ENCODE results near the gene KNDC1.

The KNDC1 gene

GRCh38 chr10:133206356-133207040, 46.5 kb downstream of the KNDC1 start:
- DNase-seq (ENCODE audit: low spot score) = no peak

GRCh38 chr10:133207041-133207600, 47.1 kb downstream of the KNDC1 start:
- DNase-seq (ENCODE audit: low spot score) = no peak

GRCh38 chr10:133207627-133208026, 47.6 kb downstream of the KNDC1 start:
- no peak for DNase-seq (ENCODE audit: low spot score)

- no peak for DNase-seq (ENCODE audit: low spot score)
Measured at GRCh38 chr10:133208466-133208865, 48.4 kb downstream of the KNDC1 start.

GRCh38 chr10:133209117-133209516, 49.1 kb downstream of the KNDC1 start:
- DNase-seq (ENCODE audit: low spot score) = no peak

- no peak for DNase-seq (ENCODE audit: low spot score)
Measured at GRCh38 chr10:133209641-133210040, 49.6 kb downstream of the KNDC1 start.

- DNase-seq (ENCODE audit: low spot score) = no peak
Measured at GRCh38 chr10:133210398-133211140, 50.5 kb downstream of the KNDC1 start.

GRCh38 chr10:133211141-133211830, 51.3 kb downstream of the KNDC1 start:
- no peak for DNase-seq (ENCODE audit: low spot score)

GRCh38 chr10:133211959-133212852, 52.2 kb downstream of the KNDC1 start:
- no peak for DNase-seq (ENCODE audit: low spot score)

GRCh38 chr10:133212853-133213494, 53.0 kb downstream of the KNDC1 start:
- no peak for DNase-seq (ENCODE audit: low spot score)

- no peak for DNase-seq (ENCODE audit: low spot score)
Measured at GRCh38 chr10:133213641-133214467, 53.8 kb downstream of the KNDC1 start.

GRCh38 chr10:133214468-133215410, 54.7 kb downstream of the KNDC1 start:
- DNase-seq (ENCODE audit: low spot score) = no peak

GRCh38 chr10:133215586-133215985, 55.6 kb downstream of the KNDC1 start:
- no peak for DNase-seq (ENCODE audit: low spot score)

GRCh38 chr10:133216776-133217175, 56.8 kb downstream of the KNDC1 start:
- no peak for DNase-seq (ENCODE audit: low spot score)

- DNase-seq (ENCODE audit: low spot score) = no peak
Measured at GRCh38 chr10:133217800-133218589, 58.0 kb downstream of the KNDC1 start.

- DNase-seq (ENCODE audit: low spot score) = no peak
Measured at GRCh38 chr10:133218891-133219290, 58.9 kb downstream of the KNDC1 start.

- no peak for DNase-seq (ENCODE audit: low spot score)
Measured at GRCh38 chr10:133219782-133220181, 59.8 kb downstream of the KNDC1 start.

- DNase-seq (ENCODE audit: low spot score) = no peak
Measured at GRCh38 chr10:133221331-133221730, 61.3 kb downstream of the KNDC1 start.
